Erythroblast (primary cell): ENCODE results near the gene MACROD2.

Experiments
- GATA1 ChIP-seq: IDR thresholded peaks from 2 replicates; pipeline ENCODE4 v1.6.1; 2011; ENCODE audit warnings: low read depth, mild to moderate bottlenecking, control low read depth, low read length, moderate library complexity
- POLR2A ChIP-seq: IDR thresholded peaks from 2 replicates; pipeline ENCODE4 v1.6.1; 2011; ENCODE audit warnings: mild to moderate bottlenecking, low read length

DNA sequence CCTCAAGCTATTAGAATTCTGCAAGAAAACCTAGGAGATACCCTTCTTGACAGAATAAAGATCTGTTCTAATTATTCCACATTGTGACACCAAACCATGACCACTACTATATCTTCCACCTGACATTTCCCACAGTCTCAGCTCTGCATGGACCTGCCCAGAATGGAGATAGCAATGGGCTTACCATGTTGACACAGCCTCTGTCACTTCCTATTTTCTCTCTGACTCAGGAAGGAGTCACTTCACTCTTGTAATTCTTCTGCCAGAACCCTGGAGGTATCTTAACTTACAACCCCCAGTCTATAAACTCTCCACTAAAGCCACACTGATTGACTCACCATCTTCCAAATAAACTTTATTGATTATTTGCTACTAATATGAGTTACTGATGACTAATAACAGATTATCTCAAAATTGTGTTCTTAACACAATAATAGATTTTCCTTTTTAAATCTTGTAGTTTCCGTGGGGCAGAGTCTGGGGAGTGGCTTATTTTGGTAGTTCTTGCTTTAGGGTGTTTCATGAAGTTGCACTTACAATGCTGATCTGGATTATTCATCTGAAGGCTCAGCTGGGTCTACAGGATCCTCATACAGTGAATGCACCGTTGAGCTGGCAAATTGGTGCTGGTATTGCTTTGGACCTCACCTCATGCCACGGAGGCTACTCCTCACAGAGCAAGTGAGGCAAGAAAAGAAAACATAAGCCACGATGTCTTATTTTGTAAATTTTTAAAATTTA is 1708.0 kb downstream of the MACROD2 start:
- no peak for TF ChIP-seq POLR2A
- TF ChIP-seq GATA1 = no peak
